GM12873 (cell line): ENCODE data around the gene DDB1.

Source experiments
- CTCF ChIP-seq: IDR thresholded peaks from 2 replicates; pipeline ENCODE4 v1.5.1; 2012; ENCODE audit warnings: low read depth, mild to moderate bottlenecking, moderate library complexity, low read length, control low read depth; ENCODE audit not compliant: insufficient read depth; ENCODE audit errors: missing control alignments

DDB1 gene

GRCh38 chr11:61280883-61281580, 51.9 kb downstream of the DDB1 start:
- no peak for TF ChIP-seq CTCF

GRCh38 chr11:61279934-61280659, 52.8 kb downstream of the DDB1 start:
- TF ChIP-seq CTCF: no peak

GRCh38 chr11:61278001-61278470, 54.9 kb downstream of the DDB1 start:
- TF ChIP-seq CTCF: no peak

GRCh38 chr11:61277186-61278000, 55.5 kb downstream of the DDB1 start:
- no peak for TF ChIP-seq CTCF

- no peak for TF ChIP-seq CTCF
These were observed 57.7 kb downstream of the DDB1 start for GRCh38 chr11:61275191-61275590.

GRCh38 chr11:61274084-61274483, 58.8 kb downstream of the DDB1 start:
- TF ChIP-seq CTCF: no peak

GRCh38 chr11:61273178-61274078, 59.5 kb downstream of the DDB1 start:
- no peak for TF ChIP-seq CTCF
